Pancreas (tissue), 10 donors: ENCODE results near the gene CFAP57. TPM values are rescaled to one million over a fixed set of nuclear protein-coding genes. Genes with fewer than 3 reads are reported as not detected.

ENCODE experiments used
- ATAC-seq, 4 donors: fragments of 200-7000 bp; cut with Tn5 transposase; one replicate each; pipeline versions ENCODE4 v1.8.0 to v1.9.1; 2020; ENCODE audit warnings: mild to moderate bottlenecking in 4 of 4, moderate library complexity in 4 of 4
- DNase-seq, 6 donors: peaks; one replicate each; pipeline ENCODE4 v3.0.0-alpha.2; 2020
- FAIRE-seq: peaks from 2 replicates; lab custom pipeline; 2012; peaks lifted over from hg19 to GRCh38; lab: Jason Lieb, UNC
- H3K27ac ChIP-seq, 4 donors: fragments of 200-600 bp; sonication (generic); 1 replicate in 3 of 4; 2 replicates in 1 of 4; pipeline versions ENCODE4 v1.5.0 to v1.8.0; 2020
- H3K27me3 ChIP-seq, 4 donors: fragments of 200-600 bp; one replicate each; pipeline ENCODE4 v1.8.0; 2021
- H3K36me3 ChIP-seq, 3 donors: fragments of 200-600 bp; sonication (generic) in 1 of 3; one replicate each; pipeline versions ENCODE4 v1.5.0 to v1.8.0; 2020 to 2021
- H3K4me1 ChIP-seq, 3 donors: fragments of 200-600 bp; one replicate each; pipeline ENCODE4 v1.8.0; 2021
- H3K4me3 ChIP-seq, 4 donors: fragments of 200-600 bp; sonication (generic) in 2 of 4; one replicate each; pipeline versions ENCODE4 v1.5.0 to v1.8.0; 2020 to 2021
- H3K9me3 ChIP-seq, 4 donors: fragments of 200-600 bp; one replicate each; pipeline ENCODE4 v1.8.0; 2021
- CTCF ChIP-seq, 4 donors: fragments of 200-600 bp; sonication (generic) in 3 of 4; IDR thresholded peaks; one replicate each; pipeline versions ENCODE4 v1.5.0 to v1.8.0; 2021; ENCODE audit warnings: antibody characterized with exemption in 4 of 4
- WGBS, 2 donors: extraction: QIAGEN DNeasy Blood & Tissue Kit; methylation state at CpG; one replicate each; pipeline ENCODE4 v1.1.7; 2013; 5-methylcytosine and 5-hydroxymethylcytosine counted together
- intact Hi-C, 3 donors: fragments of 100-400 bp; cut with DNase I; formaldehyde crosslinking; loops; one replicate each; pipeline versions ENCODE4 v1.11.1 to v1.14.2; 2022
- polyA plus RNA-seq, 2 donors: library from polyadenylated mRNA; stranded (reverse); fragments of 200-250 nt; gene quantifications; one replicate each; pipeline ENCODE4 v1.2.3, GENCODE V29; 2013
- total RNA-seq, 6 donors: library from RNA; stranded (reverse); fragmentation: NEBNext Ultra II Directional in 4 of 6; extraction: Animal tissue kit (Norgen Biotek cat#: 25700) in 4 of 6; gene quantifications; one replicate each; pipeline versions ENCODE4 v1.2.1 to v1.2.4, GENCODE V29; 2021 to 2023
- donor health status: healthy with polysubstance abuse.
- donor health status: DM: no; HTN: no; CAD: no; lungs with moderate emphysema.
- donor health status: DM: no; HTN: no; CAD: no.
- donor health status: control.
- donor health status: control.
- donor health status: Bipolar disorder and iron deficiency.
- donor health status: DM: yes; HTN: yes; CAD: no.
- donor health status: DM: no; HTN: no; CAD: no.
- donor health status: DM: no; HTN: no; CAD: no.
- donor health status: DM: yes; HTN: yes; CAD: no.

Gene CFAP57
- total and polyA plus RNA-seq, 8 donors: 0.14 to 0.61 (median 0.21) TPM

DNA sequence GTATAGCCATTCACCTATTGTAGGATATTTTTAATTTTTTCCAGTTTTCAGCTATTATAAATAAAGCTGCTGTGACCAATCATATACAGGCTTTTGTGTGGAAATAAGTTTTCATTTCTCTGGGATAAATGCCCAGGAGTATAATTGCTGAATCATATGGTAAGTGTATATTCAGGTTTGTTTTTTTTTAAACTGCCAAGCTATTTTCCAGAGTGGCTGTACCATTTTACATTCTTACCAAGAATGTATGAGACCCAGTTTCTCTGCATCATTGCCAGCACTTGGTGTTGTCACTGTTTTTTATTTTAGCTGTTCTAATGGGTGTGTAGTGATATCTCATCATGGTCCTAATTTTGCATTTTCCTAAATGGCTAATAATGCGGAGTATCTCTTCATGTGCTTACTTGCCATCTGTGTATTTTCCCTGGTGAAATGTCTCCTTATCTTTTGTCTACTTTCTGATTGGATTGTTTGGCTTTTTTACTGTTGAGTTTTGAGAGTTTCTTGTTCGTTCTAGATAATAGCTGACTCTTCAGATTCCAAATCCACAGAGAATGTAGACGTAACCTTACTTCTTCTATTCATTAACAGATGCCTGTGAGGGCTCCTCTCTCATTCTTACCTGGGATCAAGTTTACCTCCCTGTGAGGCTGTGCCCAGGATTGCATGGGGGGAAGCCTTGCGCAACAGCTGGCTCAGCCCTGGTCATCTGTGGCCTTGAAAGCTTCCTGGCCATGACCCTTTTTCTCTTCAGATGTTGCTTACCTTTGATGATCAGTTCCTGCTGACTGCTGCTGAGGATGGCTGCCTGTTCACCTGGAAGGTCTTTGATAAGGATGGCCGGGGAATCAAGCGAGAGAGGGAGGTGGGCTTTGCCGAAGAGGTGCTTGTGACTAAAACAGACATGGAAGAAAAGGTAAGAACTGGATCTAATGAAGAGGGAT, 42.6 kb downstream of the CFAP57 start:
- no peaks in the 10 kb centered on the region for H3K4me1 ChIP-seq
- DNase-seq (no peak), FAIRE-seq (no peak), ATAC-seq (no peak)
- intact Hi-C loops: no loop called here
- H3K4me3 ChIP-seq: no peak overlapping the region
- H3K27ac ChIP-seq: no peak overlapping the region
- no peak for TF ChIP-seq CTCF (IDR thresholded peaks at IDR 0.05)
- no peaks in the 10 kb centered on the region for H3K9me3 ChIP-seq
- H3K36me3 ChIP-seq: no peaks in the 10 kb centered on the region
- 50 to 59% methylated on average over 7 of the region's 7 CpGs for WGBS, 2 donors
- no peaks in the 10 kb centered on the region for H3K27me3 ChIP-seq

- Histone ChIP-seq H3K4me3 (no peak overlapping the region), H3K36me3 (no peaks in the 10 kb centered on the region), H3K27me3 (no peaks in the 10 kb centered on the region), H3K9me3 (no peaks in the 10 kb centered on the region), H3K4me1 (no peaks in the 10 kb centered on the region), H3K27ac (no peak overlapping the region)
- DNase-seq (no peak), ATAC-seq (no peak), FAIRE-seq (no peak)
- intact Hi-C loops: no loop called here
- TF ChIP-seq CTCF (IDR thresholded peaks at IDR 0.05): no peak
- WGBS, 2 donors: 82 to 86% methylated on average over 10 of the region's 10 CpGs
Measured at GRCh38 chr1:43217747-43218146, 45.6 kb downstream of the CFAP57 start.

DNA sequence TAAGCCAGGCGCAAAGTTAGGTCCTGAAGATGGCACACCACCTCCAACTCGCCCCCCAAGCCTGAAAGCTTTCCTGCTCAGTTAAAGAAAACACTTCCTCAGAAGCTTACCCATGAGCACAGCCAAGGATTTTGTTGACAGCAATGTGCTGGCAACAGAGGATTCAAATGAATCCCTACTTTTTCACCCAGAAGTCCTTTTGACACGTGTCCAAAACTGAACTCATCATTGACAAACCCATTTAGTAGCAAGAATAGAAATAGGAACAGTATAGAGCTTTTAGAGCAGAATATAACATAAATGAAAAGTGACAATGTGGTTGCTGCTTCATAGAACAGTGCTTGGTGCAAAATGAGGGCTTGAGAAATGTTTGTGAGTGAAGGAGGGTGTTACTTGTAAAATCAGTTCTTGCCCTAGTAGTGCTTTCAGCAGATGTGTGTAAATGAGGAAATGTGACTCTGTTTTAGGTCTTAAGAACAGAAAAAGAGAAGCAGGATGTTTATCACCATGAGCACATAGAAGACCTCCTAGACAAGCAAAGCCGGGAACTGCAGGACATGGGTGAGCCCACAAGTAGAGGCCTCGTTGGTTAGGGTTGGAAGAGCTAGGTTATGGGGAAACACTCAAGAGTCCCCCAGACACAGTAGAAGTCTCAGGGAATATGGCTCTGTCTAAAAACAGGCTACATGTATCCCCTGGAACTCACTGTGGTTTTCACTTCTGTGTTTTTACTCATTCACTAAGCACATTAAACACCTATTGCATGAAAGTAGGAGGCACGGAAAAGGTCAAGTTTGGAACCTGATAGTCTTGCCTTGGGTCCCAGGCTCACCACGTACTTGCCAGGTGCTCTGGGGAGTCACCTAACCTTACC, 49.0 kb downstream of the CFAP57 start:
- 73 to 79% methylated on average over 7 of the region's 7 CpGs for WGBS, 2 donors
- no peak overlapping the region for H3K4me3 ChIP-seq
- no peak for ATAC-seq
- TF ChIP-seq CTCF (IDR thresholded peaks at IDR 0.05): no peak
- H3K4me1 ChIP-seq: no peaks in the 10 kb centered on the region
- H3K27ac ChIP-seq: no peak overlapping the region
- no peaks in the 10 kb centered on the region for H3K27me3 ChIP-seq
- FAIRE-seq: no peak
- H3K36me3 ChIP-seq: no peaks in the 10 kb centered on the region
- intact Hi-C loops: no loop called here
- no peaks in the 10 kb centered on the region for H3K9me3 ChIP-seq
- no peak for DNase-seq

GRCh38 chr1:43221797-43222196, 49.7 kb downstream of the CFAP57 start:
- Histone ChIP-seq H3K4me1 (no peaks in the 10 kb centered on the region), H3K9me3 (no peaks in the 10 kb centered on the region), H3K4me3 (no peak overlapping the region), H3K27me3 (no peaks in the 10 kb centered on the region), H3K27ac (no peak overlapping the region), H3K36me3 (no peaks in the 10 kb centered on the region)
- intact Hi-C loops: no loop called here
- WGBS, 2 donors: 97 to 100% methylated on average over 1 of the region's 1 CpG
- no peak for FAIRE-seq
- ATAC-seq: no peak
- TF ChIP-seq CTCF (IDR thresholded peaks at IDR 0.05): no peak
- DNase-seq: no peak
